Coronary artery (tissue), 2 donors: ENCODE results near the gene RBM33.

Experiments used
- DNase-seq: peaks from one replicate; pipeline ENCODE4 v3.0.0-alpha.2; 2017; ENCODE audit warnings: low spot score
- H3K27ac ChIP-seq, 2 donors: fragments of 200-600 bp; sonication (generic); one replicate each; pipeline ENCODE4 v1.5.1; 2016 to 2019
- H3K4me3 ChIP-seq: fragments of 200-600 bp; sonication (generic); 2 replicates; pipeline ENCODE4 v1.5.1; 2016; ENCODE audit warnings: mild to moderate bottlenecking, moderate library complexity
- TF ChIP-seq, protein P1 (sequence below): fragments of 200-600 bp; sonication (generic); IDR thresholded peaks from one replicate; pipeline ENCODE4 v1.5.1; 2019; ENCODE audit warnings: antibody characterized with exemption

The RBM33 gene

GRCh38 chr7:155819186-155819585, 174.7 kb downstream of the RBM33 start:
- TF ChIP-seq, protein P1, sequence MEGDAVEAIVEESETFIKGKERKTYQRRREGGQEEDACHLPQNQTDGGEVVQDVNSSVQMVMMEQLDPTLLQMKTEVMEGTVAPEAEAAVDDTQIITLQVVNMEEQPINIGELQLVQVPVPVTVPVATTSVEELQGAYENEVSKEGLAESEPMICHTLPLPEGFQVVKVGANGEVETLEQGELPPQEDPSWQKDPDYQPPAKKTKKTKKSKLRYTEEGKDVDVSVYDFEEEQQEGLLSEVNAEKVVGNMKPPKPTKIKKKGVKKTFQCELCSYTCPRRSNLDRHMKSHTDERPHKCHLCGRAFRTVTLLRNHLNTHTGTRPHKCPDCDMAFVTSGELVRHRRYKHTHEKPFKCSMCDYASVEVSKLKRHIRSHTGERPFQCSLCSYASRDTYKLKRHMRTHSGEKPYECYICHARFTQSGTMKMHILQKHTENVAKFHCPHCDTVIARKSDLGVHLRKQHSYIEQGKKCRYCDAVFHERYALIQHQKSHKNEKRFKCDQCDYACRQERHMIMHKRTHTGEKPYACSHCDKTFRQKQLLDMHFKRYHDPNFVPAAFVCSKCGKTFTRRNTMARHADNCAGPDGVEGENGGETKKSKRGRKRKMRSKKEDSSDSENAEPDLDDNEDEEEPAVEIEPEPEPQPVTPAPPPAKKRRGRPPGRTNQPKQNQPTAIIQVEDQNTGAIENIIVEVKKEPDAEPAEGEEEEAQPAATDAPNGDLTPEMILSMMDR = no peak
- no peak overlapping the region for H3K4me3 ChIP-seq
- H3K27ac ChIP-seq = no peak overlapping the region
- no peak for DNase-seq

GRCh38 chr7:155820246-155820645, 175.8 kb downstream of the RBM33 start:
- no peak overlapping the region for H3K27ac ChIP-seq
- TF ChIP-seq, protein P1 = no peak
- no peak overlapping the region for H3K4me3 ChIP-seq
- DNase-seq = no peak

DNA sequence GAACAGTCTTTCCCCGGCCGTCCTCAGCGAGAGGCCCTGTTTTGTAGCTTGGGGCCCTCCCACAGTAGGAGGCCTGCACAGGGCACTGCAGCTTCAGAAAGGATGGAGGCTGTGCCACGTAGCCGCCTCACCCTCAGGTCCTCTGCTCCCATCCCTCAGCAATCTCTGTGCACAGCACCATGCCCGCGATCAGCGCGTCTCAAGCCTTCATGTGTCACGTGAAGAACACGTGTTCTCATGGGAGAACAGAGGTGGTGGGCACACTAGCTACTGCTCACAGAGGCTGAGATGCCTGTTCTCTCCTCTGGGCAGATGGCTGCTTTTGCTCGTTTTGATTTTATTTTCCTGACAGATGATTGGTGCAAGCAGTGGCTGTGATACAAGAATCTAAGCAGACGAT, 176.3 kb downstream of the RBM33 start:
- no peak overlapping the region for H3K4me3 ChIP-seq
- no peak overlapping the region for H3K27ac ChIP-seq
- no peak for DNase-seq
- TF ChIP-seq, protein P1 = no peak

DNA sequence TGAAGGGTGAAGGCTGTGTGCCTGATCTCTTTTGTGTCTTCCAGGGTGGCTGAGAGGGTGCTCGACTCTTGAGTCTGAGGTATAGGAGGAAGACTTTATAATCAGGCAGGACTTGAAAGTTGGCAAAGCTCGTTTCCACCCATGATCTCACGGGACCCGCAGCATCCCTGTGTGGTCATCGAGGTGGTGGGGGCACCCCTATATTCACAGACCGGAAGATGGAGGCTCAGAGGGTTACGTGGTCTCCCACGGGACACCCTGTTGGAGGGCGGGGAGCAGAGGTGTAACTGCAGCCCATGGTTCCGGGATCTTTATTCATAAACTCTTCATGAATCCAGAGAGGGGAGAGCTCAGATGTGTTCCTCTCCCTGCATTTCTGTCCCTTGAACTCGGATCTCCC, 177.4 kb downstream of the RBM33 start:
- H3K4me3 ChIP-seq = no peak overlapping the region
- TF ChIP-seq, protein P1 = no peak
- H3K27ac ChIP-seq = no peak overlapping the region
- DNase-seq = no peak

- H3K4me3 ChIP-seq = no peak overlapping the region
- no peak overlapping the region for H3K27ac ChIP-seq
- DNase-seq = no peak
- TF ChIP-seq, protein P1 = no peak
These were observed 179.9 kb downstream of the RBM33 start for GRCh38 chr7:155824227-155824886.

- no peak for DNase-seq
- no peak overlapping the region for H3K4me3 ChIP-seq
- H3K27ac ChIP-seq = no peak overlapping the region
- TF ChIP-seq, protein P1 = no peak
These were observed 180.9 kb downstream of the RBM33 start for GRCh38 chr7:155825336-155825735.

- TF ChIP-seq, protein P1 = no peak
- Histone ChIP-seq H3K27ac (no peak overlapping the region), H3K4me3 (no peak overlapping the region)
- DNase-seq = no peak
These were observed 185.5 kb downstream of the RBM33 start for GRCh38 chr7:155829796-155830470.
